NCI-H1092 (cell line): ENCODE results near the gene STEAP1B.
"Not testable (repeated sequence)": the region's sequence is repeated elsewhere in the genome, so short reads cannot be mapped to it uniquely, and the experiment has no call there.

Source experiments
- DNase-seq: peaks from one replicate; lab custom pipeline; 2025; lab: John Stamatoyannopoulos, UW

STEAP1B gene

DNA sequence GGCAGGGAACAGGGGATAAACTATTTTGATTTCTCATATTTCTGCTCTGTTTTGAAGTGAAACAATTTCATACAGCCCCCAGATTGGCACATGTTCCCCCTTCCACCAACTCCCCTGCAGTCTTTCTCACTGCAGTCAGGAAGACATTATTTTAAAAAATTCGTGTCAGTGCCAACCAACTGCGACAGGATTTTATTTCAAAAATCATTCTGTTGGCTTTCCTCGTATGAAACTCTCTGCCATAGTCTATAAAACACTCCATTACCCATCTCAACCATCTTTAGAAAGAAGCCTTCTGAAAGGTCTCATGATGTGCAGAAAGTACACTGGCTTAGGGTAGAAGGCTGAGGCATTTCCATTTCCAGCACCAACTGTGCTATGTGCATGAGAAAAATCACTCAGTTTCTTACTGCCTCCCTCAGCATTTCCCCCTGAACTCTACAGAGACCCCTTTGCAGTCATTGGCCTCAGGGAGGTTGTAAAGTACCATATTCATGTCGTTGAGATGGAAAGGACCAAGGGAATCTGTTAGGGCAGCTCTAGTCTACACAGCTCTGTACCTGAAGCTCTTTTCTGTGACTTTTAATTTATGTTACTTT, 46.9 kb downstream of the STEAP1B start:
- no peak for DNase-seq

- no peak for DNase-seq
Measured at GRCh38 chr7:22452142-22452959, 47.6 kb downstream of the STEAP1B start.

GRCh38 chr7:22450013-22450412, 50.0 kb downstream of the STEAP1B start:
- DNase-seq = not testable (repeated sequence)

DNA sequence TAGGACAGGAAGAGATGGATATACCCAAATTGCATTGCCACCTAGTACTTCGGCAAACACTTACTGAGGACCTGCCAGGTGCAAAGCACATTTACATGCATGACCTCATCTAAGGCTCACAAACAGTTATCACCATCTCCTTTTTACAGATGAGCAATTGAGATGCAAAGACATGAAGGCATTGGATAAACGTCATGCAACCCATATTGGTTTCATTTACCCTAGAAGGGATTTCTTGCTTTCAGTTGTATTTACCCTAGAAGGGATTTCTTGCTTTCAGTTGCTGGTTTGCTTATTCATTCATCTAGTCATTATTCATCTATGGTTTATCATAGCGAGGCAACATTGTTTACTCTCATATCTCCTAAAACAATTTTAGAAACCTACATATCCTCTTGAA, 52.2 kb downstream of the STEAP1B start:
- DNase-seq = peak; percentile 38

GRCh38 chr7:22447008-22447407, 53.0 kb downstream of the STEAP1B start:
- no peak for DNase-seq

DNA sequence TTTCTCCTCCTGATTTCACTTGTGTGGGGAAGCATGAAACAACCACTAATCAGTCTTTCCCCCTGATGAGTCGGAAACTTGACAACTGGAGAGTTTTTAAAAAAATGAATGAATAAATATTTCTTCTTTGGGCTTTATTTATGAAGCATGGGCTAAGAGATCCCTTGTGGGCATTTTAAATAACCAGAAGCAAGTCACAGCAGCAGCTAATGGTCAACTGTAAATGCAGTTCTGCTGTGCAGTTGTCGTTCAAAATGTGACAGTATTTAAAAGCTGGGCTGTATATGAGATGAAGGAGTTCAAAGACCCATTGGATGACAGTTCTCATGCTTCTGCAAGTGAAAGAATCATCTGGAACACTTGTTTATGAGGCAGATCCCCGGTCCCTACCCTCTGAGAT, 54.1 kb downstream of the STEAP1B start:
- no peak for DNase-seq

DNA sequence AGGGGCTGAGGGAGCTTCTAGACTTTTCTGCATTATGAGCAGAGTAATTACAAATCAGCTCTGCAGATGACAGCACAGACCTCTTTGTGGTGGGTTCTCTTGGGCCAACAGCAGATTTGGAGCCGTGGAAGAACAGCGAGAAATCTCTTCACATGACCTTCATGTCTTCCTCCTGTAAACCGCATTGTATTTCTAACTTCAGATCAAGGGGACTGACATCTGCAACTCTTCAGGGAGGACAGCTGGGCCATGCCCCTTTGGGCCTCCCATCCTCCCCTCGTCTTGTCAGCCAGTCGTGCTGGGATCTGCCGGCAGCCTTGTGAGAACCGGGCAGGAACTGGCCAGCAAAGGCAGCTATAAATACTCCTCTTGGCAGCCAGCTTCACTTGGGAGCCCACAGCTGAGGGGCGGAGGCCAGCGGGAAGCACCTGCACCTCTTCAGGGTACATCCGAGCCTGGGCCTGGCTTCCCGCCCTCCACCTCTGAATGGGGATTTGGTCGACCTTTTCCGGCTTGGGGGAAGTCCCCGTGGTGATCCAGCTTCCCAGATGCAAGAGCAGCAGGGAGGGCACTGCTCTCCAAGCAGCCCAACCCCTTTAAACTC, 54.7 kb downstream of the STEAP1B start:
- DNase-seq = peak; percentile 91

GRCh38 chr7:22444181-22444971, 55.6 kb downstream of the STEAP1B start:
- DNase-seq = no peak

DNA sequence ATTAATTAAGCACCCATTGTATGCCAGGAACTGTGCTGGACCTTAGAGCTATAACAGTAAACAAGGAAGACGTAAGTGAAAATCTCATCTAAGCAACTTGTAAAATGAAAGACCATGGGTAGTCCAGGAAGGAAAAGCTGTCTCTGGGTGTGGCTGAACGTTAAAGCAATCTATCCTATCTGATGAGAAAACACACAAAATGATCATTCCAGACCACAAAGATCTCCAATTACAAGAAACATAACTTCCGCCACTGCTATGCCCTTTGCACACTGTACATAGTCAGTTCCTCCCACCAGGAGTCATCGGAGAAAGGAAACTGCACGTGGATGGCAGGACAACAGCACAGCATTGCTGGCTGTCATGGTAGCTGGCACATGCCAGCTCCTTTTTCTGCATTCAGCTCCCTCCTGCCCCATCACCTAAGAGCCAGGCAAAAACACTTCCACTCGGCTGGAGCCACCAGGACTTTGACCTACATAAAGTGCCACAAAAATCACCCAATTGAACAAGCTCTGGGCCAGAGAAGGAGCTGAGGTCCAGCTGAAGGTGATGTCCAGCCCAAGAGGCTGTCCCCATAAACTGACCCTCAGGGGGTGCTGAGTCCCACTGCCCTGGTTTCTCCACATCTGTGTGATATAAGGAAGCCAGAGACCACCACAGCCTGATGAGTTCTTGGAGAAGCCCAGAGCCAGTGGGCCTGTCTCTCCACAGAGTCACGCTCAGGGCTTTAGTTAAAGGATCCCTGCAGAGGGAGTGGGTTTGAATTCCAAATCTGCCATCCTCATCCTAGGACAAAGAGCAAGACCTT, 56.4 kb downstream of the STEAP1B start:
- DNase-seq = no peak

DNA sequence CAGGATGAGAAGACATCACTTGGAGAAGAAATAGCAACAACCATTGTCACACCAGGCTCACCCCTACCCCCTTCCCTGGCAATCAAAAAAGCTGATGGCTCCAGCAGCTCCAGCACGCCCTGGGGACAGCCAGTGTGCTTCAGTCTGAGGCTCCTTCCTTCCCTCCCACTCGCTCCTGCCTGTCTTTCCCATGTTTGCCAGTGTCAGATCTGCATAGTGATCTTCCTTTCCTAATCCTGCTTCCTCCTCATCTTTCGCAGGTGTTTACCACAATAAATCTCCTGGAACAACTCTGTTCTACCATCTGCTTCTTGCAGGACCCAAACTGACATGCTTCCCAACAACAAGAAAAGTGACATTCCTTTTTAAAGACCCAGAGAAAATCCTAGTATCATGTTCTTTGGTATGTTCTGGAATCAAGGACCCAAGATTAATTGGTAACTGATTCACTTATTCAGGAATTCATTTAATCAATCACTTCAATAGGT, 57.1 kb downstream of the STEAP1B start:
- no peak for DNase-seq

DNA sequence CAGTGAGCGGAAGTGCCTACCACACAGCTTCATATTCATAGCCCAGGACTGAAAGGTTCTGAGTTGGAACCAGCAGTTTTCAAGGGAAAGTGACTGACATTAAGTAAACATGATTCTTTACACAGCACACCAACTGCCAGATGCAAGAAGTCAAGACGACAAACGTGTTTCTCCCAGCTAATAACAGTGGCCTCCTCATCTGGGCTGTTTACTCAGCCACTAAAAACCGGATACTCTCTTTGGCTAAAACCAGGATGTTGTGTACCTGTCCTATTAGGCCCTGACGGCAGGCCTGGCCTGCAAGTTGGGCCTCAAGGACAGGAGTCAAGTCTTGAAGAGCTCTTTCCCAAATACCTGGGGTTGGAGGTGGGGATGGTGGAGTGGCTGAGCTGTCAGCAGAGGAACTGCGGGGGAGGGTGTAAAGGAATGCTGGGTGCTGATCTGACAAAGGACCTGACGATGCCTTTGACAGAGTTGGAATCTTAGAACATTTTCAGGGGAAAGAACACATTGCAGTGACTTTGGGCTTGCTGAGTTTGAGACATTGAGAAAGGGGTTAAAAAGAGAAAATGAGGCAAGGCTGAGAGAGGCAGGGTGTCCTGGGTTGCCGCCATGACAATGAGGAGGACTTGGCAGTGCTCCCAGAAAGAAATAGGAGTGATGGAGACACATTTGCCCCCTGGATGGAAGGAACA, 57.7 kb downstream of the STEAP1B start:
- DNase-seq = no peak

GRCh38 chr7:22441157-22441556, 58.8 kb downstream of the STEAP1B start:
- no peak for DNase-seq

- DNase-seq = no peak
Measured at GRCh38 chr7:22438994-22439393, 61.0 kb downstream of the STEAP1B start.

DNA sequence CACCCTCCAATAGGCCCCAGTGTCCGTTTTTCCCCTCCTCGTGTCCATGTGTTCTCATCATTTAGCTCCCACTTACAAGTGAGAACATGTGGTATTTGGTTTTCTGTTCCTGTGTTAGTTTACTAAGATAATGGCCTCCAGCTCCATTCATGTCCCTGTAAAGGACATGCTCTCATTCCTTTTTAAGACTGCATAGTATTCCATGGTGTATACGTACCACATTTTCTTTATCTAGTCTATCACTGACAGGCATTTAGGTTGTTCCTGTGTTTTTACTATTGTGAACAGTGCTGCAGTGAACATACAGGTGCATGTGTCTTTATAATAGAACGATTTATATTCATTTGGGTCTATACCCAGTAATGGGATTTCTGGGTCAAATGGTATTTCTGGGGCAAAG, 63.4 kb downstream of the STEAP1B start:
- DNase-seq = not testable (repeated sequence)

DNA sequence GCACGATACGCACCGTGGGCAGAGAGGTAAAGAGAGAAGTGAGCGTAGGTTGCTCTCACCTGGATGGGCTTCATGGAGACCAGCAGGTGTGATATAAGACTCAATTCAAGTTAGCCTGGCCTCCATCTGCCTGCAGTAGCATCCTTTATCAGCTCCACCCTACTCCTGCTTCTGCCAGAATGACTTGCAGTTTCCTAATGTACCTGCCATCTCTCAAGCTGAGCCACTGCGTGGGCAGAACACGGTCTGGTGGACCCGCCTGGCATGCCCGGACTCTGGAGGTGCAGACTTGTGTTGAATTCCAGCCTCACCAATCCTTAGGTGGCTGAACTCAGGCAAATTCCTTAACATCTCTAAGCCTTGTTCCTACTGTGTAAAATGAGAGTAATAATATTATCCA, 64.3 kb downstream of the STEAP1B start:
- no peak for DNase-seq

DNA sequence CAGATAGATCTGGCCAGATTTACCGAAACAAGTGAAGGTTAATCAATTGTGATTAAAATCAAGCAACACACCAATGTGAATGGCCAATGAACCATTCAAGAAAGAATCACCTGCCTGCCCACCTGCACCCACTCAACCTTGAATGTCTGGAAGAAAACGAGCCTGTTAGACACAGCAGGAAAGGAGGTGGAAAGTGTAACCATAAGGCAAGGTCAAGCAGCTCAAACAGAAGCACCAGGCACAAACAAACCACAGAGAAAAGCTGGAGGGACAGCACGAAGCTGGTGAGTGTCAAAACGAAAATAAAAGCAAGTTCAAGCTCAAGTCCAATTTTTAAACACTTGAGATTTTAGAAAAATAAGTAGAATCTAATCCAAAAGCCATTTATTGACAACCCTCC, 64.9 kb downstream of the STEAP1B start:
- DNase-seq = no peak

- DNase-seq = no peak
Measured at GRCh38 chr7:22433710-22434460, 66.1 kb downstream of the STEAP1B start.

- DNase-seq = not testable (repeated sequence)
Measured at GRCh38 chr7:22433165-22433700, 66.8 kb downstream of the STEAP1B start.

- DNase-seq = no peak
Measured at GRCh38 chr7:22432203-22432718, 67.7 kb downstream of the STEAP1B start.

DNA sequence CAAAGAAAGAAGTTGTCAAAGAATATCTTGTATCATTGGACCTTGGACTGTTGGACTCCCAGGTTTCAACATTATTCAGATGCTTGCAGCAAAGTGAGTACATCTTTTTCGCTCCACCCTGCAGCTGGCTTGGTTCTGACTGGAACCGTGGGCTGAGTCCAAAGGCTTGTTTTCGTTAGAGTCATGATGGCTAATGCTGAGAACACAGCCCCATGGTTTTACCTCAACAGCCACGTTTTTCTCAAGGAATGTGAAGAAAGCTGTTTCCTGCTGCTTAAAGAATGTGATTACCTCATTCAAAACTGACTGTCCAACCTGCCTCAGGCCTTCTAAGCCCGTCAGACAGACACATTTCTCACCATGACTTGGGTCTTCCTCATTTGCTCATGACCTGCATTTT, 69.5 kb downstream of the STEAP1B start:
- DNase-seq = no peak
